ENCODE data around the gene ZNF497.

ZNF497 gene

GRCh38 chr19:58328999-58329398 lies 33.6 kb downstream of the ZNF497 start:
- H3K9me2 ChIP-seq (replicated peaks; ENCODE audit: low read depth, low read length) = no peaks in the 10 kb centered on the region
- H3K27me3 ChIP-seq (ENCODE audit: insufficient read depth, low read length, poor library complexity, severe bottlenecking) = no peaks in the 10 kb centered on the region
- no peaks in the 10 kb centered on the region for H3K36me3 ChIP-seq (ENCODE audit: insufficient read depth, low read length)
- H3K4me2 ChIP-seq (ENCODE audit: low read depth, low read length, poor library complexity, severe bottlenecking) = peak overlapping the region; percentile 78
- peaks cover 38% of the 10 kb centered on the region for H3K4me1 ChIP-seq (ENCODE audit: insufficient read depth, low read length, poor library complexity, severe bottlenecking)
- H3K79me2 ChIP-seq (ENCODE audit: insufficient read depth, low read length) = peaks cover 18% of the 10 kb centered on the region; the same call in 1 of the 2 replicates
- H3K4me3 ChIP-seq (ENCODE audit: low read length, poor library complexity, severe bottlenecking) = peak overlapping the region; percentile 28
- H3F3A ChIP-seq (ENCODE audit: low read depth) = no peaks in the 10 kb centered on the region
- peak overlapping the region; percentile 47; the same call in 1 of the 2 replicates for H2AFZ ChIP-seq (ENCODE audit: low read length)
- H3K9ac ChIP-seq (ENCODE audit: low read depth, low read length, poor library complexity, severe bottlenecking) = peak overlapping the region; percentile 35
- TF ChIP-seq CTCF (conservative IDR thresholded peaks at IDR 0.05; ENCODE audit: low read length) = peak; percentile 76
- no peak for TF ChIP-seq EZH2phosphoT487 (IDR thresholded peaks at IDR 0.05; ENCODE audit: borderline replicate concordance)
- H4K20me1 ChIP-seq (ENCODE audit: insufficient read depth, low read length, poor library complexity, severe bottlenecking) = no peaks in the 10 kb centered on the region
- no peaks in the 10 kb centered on the region for H3K9me3 ChIP-seq (ENCODE audit: insufficient read depth, low read depth, low read length)

GRCh38 chr19:58326914-58327726 lies 35.4 kb downstream of the ZNF497 start, which contains the start of gene ZSCAN22:
Gene ZSCAN22 (plus strand): TSS chr19:58326994. CDS start chr19:58334803, 7,809 bp downstream.
- Histone ChIP-seq H3K79me2 (ENCODE audit: insufficient read depth, low read length) (peaks cover 18% of the 10 kb centered on the region; the same call in 1 of the 2 replicates), H4K20me1 (ENCODE audit: insufficient read depth, low read length, poor library complexity, severe bottlenecking) (no peaks in the 10 kb centered on the region), H3K4me3 (ENCODE audit: low read length, poor library complexity, severe bottlenecking) (peak within 1 kb of the TSS; percentile 80), H3K36me3 (ENCODE audit: insufficient read depth, low read length) (no peaks in the 10 kb centered on the region), H2AFZ (ENCODE audit: low read length) (peak within 1 kb of the TSS; percentile 92), H3F3A (ENCODE audit: low read depth) (no peaks in the 10 kb centered on the region), H3K27me3 (ENCODE audit: insufficient read depth, low read length, poor library complexity, severe bottlenecking) (no peaks in the 10 kb centered on the region), H3K9me3 (ENCODE audit: insufficient read depth, low read depth, low read length) (no peaks in the 10 kb centered on the region), H3K9me2 (replicated peaks; ENCODE audit: low read depth, low read length) (no peaks in the 10 kb centered on the region), H3K4me1 (ENCODE audit: insufficient read depth, low read length, poor library complexity, severe bottlenecking) (peaks cover 29% of the 10 kb centered on the region), H3K4me2 (ENCODE audit: low read depth, low read length, poor library complexity, severe bottlenecking) (peak within 1 kb of the TSS; percentile 78), H3K9ac (ENCODE audit: low read depth, low read length, poor library complexity, severe bottlenecking) (peak within 1 kb of the TSS; percentile 82)
- no peak for TF ChIP-seq CTCF (conservative IDR thresholded peaks at IDR 0.05; ENCODE audit: low read length)
- TF ChIP-seq EZH2phosphoT487 (IDR thresholded peaks at IDR 0.05; ENCODE audit: borderline replicate concordance) = no peak

- peak overlapping the region; percentile 82 for H3K9ac ChIP-seq (ENCODE audit: low read depth, low read length, poor library complexity, severe bottlenecking)
Observed at GRCh38 chr19:58326501-58326913, 36.0 kb downstream of the ZNF497 start.

More at GRCh38 chr19:58326501-58326913, 36.0 kb downstream of the ZNF497 start:
- H3K36me3 ChIP-seq (ENCODE audit: insufficient read depth, low read length) = no peaks in the 10 kb centered on the region
- H2AFZ ChIP-seq (ENCODE audit: low read length) = peak overlapping the region; percentile 92
- H3K9me2 ChIP-seq (replicated peaks; ENCODE audit: low read depth, low read length) = no peaks in the 10 kb centered on the region
- no peaks in the 10 kb centered on the region for H3F3A ChIP-seq (ENCODE audit: low read depth)
- H3K9me3 ChIP-seq (ENCODE audit: insufficient read depth, low read depth, low read length) = no peaks in the 10 kb centered on the region
- peak overlapping the region; percentile 80 for H3K4me3 ChIP-seq (ENCODE audit: low read length, poor library complexity, severe bottlenecking)
- no peaks in the 10 kb centered on the region for H3K27me3 ChIP-seq (ENCODE audit: insufficient read depth, low read length, poor library complexity, severe bottlenecking)
- TF ChIP-seq EZH2phosphoT487 (IDR thresholded peaks at IDR 0.05; ENCODE audit: borderline replicate concordance) = no peak
- TF ChIP-seq CTCF (conservative IDR thresholded peaks at IDR 0.05; ENCODE audit: low read length) = no peak
- peaks cover 18% of the 10 kb centered on the region; the same call in 1 of the 2 replicates for H3K79me2 ChIP-seq (ENCODE audit: insufficient read depth, low read length)
- no peaks in the 10 kb centered on the region for H4K20me1 ChIP-seq (ENCODE audit: insufficient read depth, low read length, poor library complexity, severe bottlenecking)
- H3K4me1 ChIP-seq (ENCODE audit: insufficient read depth, low read length, poor library complexity, severe bottlenecking) = peaks cover 29% of the 10 kb centered on the region
- H3K4me2 ChIP-seq (ENCODE audit: low read depth, low read length, poor library complexity, severe bottlenecking) = peak overlapping the region; percentile 78
